GM21576 (cell line): ENCODE results near the gene SEMA3A.
"Not testable (repeated sequence)": the region's sequence is repeated elsewhere in the genome, so short reads cannot be mapped to it uniquely, and the experiment has no call there.

Source experiments
- ATAC-seq: cut with Tn5 transposase; IDR thresholded peaks from one replicate; pipeline ENCODE4 v1.9.1; 2021; ENCODE audit warnings: mild to moderate bottlenecking, moderate library complexity; ENCODE audit not compliant: unreplicated experiment

Gene SEMA3A

DNA sequence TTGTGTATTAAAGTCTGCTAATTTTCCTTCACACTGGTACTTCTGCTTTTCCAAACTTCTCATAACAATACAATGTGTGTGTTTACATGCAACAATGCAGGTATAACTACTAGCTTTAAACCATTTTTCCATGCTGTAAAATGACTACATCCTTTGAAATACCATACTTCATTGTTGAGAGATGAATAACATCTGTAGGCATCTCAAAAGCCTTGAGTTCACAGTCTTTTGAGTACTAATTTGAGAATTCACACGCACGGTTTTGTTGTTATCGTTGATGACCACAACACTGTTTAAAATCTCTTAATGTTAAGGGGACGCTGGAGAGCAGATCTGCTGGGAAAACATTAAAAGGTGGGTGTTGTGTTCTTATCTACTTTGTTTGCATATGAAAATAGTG, 37.4 kb downstream of the SEMA3A start:
- ATAC-seq: no peak

- ATAC-seq: no peak
These were observed 39.4 kb downstream of the SEMA3A start for GRCh38 chr7:84154991-84155781.

- no peak for ATAC-seq
These were observed 41.6 kb downstream of the SEMA3A start for GRCh38 chr7:84152995-84153394.

GRCh38 chr7:84150370-84150769, 44.2 kb downstream of the SEMA3A start:
- not testable (repeated sequence) for ATAC-seq

GRCh38 chr7:84149573-84149972, 45.0 kb downstream of the SEMA3A start:
- no peak for ATAC-seq

DNA sequence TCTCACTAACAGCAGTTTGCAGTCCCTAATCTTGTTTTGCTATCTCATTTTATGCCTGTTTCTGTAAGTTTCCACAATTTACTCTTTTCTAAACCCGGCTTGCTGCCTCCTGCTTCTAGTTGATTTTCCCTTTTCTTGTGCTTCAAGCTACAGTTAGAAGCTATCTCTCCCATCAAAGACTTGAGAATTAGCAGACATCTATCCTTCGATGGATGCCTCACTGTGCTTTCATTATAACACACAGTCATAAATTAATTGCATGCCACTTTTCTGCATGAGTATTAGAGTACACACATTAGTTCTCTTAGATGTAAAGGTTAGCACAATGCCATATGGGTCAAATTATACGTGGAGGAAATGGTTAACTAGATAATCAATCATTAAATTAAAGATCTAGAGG, 48.7 kb downstream of the SEMA3A start:
- no peak for ATAC-seq

- ATAC-seq: no peak
These were observed 49.7 kb downstream of the SEMA3A start for GRCh38 chr7:84144935-84145334.

- ATAC-seq: no peak
These were observed 50.1 kb downstream of the SEMA3A start for GRCh38 chr7:84144480-84144879.

DNA sequence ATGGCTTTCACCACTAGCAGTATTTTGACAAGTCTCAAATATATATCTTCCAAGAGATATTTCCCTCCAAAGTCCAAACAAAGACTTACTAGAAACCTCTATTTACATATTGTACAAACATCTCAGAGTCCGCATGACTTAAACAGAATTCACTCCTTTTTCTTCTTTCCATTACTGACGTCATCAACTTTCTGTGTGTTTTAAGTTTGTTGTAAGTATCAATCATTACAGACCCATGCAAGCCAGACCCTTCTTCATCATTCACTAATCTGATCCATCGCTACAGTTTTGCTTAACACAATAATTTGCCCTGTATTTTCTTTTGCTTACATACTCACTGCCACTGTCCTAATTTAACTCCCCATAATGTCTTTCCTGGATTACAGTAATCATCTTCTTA, 51.9 kb downstream of the SEMA3A start:
- no peak for ATAC-seq

GRCh38 chr7:84139986-84140729, 54.4 kb downstream of the SEMA3A start:
- no peak for ATAC-seq

DNA sequence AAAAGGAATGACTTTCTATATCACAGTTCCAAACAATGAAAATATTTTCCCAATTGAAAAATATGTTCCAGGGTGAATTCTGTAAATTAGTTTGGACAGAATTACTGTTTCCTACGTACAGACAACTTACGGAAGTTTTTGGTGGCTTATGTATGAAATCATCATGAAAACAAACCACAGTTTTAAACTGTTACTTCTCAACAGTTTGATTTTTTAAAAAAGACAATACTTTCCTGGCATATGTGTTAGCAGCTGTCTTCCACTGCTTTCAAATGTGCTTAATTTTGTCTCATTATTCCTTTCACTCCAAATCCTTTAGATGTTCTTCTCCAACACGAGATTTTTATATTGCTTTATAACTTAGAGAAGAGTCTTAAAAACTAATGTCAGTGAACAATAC, 56.2 kb downstream of the SEMA3A start:
- ATAC-seq: no peak

- ATAC-seq: no peak
These were observed 56.8 kb downstream of the SEMA3A start for GRCh38 chr7:84137812-84138211.

DNA sequence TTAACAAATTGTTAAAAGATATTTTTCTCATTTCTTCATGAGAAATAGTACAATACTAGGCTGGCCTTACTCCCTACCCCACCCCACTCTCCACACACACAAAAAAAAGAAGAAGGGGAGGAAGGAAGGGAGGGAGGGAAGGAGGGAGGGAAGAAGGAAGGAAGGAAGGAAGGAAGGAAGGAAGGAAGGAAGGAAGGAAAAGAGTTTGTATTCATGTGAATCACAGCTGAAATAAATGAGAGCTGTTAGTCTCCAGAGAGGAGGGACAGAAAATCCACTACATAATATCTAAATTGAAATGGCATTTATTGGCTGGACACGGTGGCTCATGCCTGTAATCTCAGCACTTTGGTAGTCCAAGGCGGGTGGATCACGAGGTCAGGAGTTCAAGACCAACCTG, 57.8 kb downstream of the SEMA3A start:
- ATAC-seq: no peak

DNA sequence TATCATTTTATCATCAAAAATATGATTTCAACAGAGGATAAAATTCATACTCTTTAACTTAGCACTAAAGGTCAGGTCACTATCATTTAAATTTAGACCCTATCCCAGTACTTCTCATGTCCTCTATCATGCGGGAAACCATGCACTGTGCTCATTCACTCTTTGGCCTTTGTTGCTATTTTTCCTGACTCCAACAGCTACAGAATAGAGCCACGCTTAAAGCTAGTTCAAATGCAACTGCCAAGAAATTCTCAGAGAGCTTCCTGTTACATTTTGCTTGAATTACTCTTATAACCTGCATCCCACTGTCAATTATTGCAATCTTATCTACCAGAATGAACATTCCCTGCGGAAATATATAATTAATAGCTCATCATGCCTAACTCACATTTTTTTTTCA, 58.3 kb downstream of the SEMA3A start:
- ATAC-seq: no peak

DNA sequence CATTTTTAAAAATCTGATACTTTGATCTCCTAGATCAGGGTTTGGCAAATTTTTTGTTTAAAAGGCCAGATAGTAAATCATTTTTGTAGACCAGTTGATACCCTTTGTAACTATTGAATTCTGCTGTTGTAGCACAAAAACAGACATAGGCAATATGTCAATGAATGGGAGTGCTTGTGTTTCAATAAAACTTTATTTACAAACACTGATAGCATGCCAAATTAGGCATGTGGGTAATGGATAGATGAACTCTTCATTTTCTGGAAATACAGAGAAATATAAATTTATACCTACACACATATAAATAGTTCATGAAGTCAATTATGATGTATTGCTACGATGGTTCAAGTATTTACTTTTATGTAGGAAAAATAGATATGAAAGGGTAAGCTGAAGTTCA, 60.4 kb downstream of the SEMA3A start:
- no peak for ATAC-seq

- no peak for ATAC-seq
These were observed 68.9 kb downstream of the SEMA3A start for GRCh38 chr7:84125654-84126053.

GRCh38 chr7:84123965-84124547, 70.5 kb downstream of the SEMA3A start:
- ATAC-seq: no peak

DNA sequence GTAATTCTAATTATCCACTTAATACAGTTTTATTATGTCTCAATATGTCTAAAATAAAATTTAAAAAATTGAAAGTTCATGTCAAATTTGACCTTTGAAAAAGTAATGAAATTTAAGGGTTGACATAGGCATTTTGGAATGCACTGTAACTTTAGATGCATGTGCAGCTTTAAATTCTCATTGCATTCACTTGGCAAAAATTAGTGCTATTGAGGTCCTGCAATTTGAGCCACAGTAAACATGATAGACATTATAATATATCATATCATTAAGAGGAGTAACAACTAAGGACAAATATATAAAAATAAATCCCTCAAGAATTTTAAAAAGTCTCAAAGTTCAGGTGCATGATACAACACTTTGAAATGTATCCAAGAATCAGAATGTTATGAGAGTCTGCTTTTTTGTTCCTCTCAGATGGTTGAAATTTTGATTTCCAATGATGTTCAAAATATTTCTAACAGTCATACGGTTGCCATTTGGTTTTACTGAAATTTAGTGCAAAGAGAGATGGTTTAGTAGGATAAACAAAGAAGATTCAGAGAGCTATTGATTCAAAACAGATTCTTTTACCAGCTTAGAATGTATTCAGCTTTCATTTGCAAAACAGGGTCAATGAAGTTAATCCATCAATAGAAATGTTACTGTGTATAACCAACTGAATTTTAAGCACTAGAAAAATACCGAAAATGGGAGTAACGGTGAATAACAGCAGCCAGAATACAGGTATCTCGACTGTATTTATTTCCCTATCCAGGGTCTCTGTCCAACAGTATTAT, 71.8 kb downstream of the SEMA3A start:
- no peak for ATAC-seq

DNA sequence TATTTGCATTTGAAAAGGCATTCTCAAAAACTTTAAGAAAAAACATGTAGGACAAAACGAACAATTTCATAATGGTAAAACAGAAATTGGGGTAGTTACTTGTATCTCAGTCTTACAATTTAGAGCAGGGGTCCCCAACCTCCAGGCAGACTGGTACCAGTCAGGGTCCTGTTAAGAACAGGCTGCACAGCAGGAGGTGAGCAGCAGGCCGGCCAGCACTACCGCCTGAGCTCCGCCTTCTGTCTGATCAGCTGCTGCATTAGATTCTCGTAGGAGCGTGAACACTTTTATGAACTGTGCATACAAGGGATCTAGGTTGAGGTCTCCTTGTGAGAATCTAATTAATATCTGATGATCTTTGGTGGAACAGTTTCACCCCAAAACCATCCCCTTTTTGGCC, 77.3 kb downstream of the SEMA3A start:
- ATAC-seq: no peak

GRCh38 chr7:84113906-84114850, 80.4 kb downstream of the SEMA3A start:
- no peak for ATAC-seq
